ENCODE data around the gene IL17RE. TPM values are rescaled to one million over a fixed set of nuclear protein-coding genes. Genes with fewer than 3 reads are reported as not detected.

Gene IL17RE
- total RNA-seq, 4 donors from 2014 or later, result 3.7 to 8.1 (median 6.7) TPM

DNA sequence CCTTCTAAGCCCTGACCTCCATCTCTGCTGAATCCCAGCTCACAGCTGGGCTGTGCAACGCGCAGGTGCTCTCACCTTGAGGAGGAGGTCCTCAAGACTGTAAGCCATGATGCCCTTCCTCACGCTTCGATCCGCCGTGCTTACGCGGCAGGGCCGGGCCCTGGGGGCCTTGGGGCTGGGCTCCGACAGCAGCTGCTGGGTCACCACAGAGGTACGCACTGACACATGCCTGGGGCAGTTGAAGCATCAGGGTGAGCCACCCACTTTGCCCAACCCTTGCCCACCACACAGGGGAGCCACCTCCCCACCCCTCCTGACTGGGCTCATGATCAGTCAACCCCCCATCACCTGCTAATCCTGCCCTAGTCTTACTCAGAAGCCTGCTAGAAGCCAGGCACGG, 25.7 kb upstream of the IL17RE start:
- no peak for DNase-seq
- Histone ChIP-seq H3K27ac (no peak overlapping the region), H3K27me3 (no peaks in the 10 kb centered on the region), H3K4me3 (replicated peaks in 1 of 3) (no peak overlapping the region), H3K9me3 (no peaks in the 10 kb centered on the region), H3K36me3 (no peaks in the 10 kb centered on the region), H3K4me1 (no peaks in the 10 kb centered on the region)
- intact Hi-C loops (cut with DNase I), result no loop called here
- WGBS, 2 donors, result 89 to 98% methylated on average over 8 to 12 of the region's 12 CpGs
- TF ChIP-seq POLR2A (IDR thresholded peaks at IDR 0.05), result no peak
- TF ChIP-seq, protein P1, sequence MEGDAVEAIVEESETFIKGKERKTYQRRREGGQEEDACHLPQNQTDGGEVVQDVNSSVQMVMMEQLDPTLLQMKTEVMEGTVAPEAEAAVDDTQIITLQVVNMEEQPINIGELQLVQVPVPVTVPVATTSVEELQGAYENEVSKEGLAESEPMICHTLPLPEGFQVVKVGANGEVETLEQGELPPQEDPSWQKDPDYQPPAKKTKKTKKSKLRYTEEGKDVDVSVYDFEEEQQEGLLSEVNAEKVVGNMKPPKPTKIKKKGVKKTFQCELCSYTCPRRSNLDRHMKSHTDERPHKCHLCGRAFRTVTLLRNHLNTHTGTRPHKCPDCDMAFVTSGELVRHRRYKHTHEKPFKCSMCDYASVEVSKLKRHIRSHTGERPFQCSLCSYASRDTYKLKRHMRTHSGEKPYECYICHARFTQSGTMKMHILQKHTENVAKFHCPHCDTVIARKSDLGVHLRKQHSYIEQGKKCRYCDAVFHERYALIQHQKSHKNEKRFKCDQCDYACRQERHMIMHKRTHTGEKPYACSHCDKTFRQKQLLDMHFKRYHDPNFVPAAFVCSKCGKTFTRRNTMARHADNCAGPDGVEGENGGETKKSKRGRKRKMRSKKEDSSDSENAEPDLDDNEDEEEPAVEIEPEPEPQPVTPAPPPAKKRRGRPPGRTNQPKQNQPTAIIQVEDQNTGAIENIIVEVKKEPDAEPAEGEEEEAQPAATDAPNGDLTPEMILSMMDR (IDR thresholded peaks at IDR 0.05), result no peak

DNA sequence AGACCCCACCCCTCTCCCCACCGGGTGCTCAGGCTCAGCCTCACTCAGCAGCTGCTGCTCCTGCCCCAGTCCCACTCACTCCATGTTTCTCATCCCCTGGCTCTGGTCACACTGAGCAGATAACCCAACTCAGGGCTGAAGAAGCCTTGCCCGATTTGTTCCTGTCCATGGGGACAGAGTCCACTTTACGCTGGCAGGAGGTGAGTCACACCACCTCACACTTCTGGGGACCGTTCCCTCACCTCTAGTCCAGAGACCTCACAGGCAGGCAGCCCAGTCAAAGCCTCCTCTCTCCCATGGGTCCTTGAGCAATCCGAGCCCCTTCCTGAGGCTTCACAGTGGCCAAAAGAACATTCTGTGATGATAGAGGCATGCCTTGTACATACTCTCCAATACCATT, 23.9 kb upstream of the IL17RE start:
- TF ChIP-seq, protein P1 (IDR thresholded peaks at IDR 0.05), result no peak
- TF ChIP-seq POLR2A (IDR thresholded peaks at IDR 0.05), result no peak
- H3K27ac ChIP-seq, result no peak overlapping the region
- no peaks in the 10 kb centered on the region for H3K4me1 ChIP-seq
- no peaks in the 10 kb centered on the region for H3K36me3 ChIP-seq
- H3K27me3 ChIP-seq, result no peaks in the 10 kb centered on the region
- intact Hi-C loops (cut with DNase I), result no loop called here
- no peak for DNase-seq
- no peak overlapping the region for H3K4me3 ChIP-seq (replicated peaks in 1 of 3)
- H3K9me3 ChIP-seq, result no peaks in the 10 kb centered on the region
- WGBS, 2 donors, result 69 to 76% methylated on average over 5 of the region's 5 CpGs

DNA sequence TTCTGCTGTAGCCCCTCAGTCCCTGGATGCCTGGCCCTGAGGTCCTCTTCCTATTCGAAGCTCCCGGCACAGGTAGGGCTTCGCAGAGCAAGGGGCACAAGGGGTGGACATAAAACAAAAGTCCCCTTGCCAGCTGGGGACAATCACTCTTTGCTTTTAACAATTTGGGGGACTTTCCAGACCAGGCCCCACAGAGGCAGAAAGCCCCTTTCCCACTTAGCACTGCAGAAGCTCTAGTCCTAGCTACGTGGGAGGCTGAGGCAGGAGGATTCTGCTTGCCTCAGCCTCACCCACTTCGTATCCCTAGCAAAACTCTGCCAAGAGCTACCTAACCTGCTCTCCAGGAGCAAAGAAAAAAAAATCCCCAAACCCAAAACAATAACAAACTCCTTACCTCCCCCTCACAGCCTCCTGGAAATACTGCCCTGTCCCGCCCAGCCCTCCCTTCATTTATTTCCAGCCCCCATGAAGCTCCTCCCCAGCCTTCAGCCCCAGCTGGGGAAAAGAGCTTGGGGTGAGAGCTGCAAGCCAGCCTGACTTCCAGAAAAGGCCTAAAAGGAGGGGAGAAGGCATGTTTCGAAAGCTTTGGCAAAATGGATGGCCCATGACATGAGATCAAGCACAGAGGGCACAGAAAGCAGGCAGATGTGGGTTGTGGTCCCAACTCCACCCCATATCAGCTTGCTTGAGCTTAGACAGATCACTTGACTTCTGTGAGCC, 22.7 kb upstream of the IL17RE start, which contains the start of gene CIDEC:
Gene CIDEC, minus strand, starts transcription at position 424 of the 720 bp plus-strand sequence. CDS start 1,767 bp downstream, outside the sequence.
- 84 to 86% methylated on average over 7 of the region's 7 CpGs for WGBS, 2 donors
- H3K36me3 ChIP-seq, result no peaks in the 10 kb centered on the region
- H3K27ac ChIP-seq, result no peak within 1 kb of the TSS
- intact Hi-C loops (cut with DNase I), result no loop called here
- H3K4me3 ChIP-seq (replicated peaks in 1 of 3), result no peak within 1 kb of the TSS
- no peaks in the 10 kb centered on the region for H3K4me1 ChIP-seq
- DNase-seq, result no peak
- TF ChIP-seq, protein P1 (IDR thresholded peaks at IDR 0.05), result no peak
- TF ChIP-seq POLR2A (IDR thresholded peaks at IDR 0.05), result no peak
- no peaks in the 10 kb centered on the region for H3K27me3 ChIP-seq
- no peaks in the 10 kb centered on the region for H3K9me3 ChIP-seq

DNA sequence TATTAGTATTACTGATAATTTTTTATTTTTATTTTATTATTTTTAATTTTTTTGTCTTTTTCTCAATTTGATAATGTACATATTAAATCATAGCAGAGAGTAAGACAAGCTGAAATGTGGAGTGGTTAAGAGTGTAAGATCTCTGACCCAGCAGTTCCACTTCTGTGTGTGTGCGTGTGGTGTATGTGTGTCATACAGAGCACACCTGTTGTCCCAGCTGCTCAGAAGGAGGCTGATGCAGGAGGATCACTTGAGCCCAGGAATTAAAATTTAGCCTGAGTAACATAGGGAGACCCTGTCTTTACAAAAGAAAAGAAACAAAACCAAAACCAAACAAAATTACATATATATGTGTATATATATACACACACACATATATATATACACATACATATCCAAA, 21.2 kb upstream of the IL17RE start:
- Histone ChIP-seq H3K4me1 (no peaks in the 10 kb centered on the region), H3K4me3 (replicated peaks in 1 of 3) (no peak overlapping the region), H3K27me3 (no peaks in the 10 kb centered on the region), H3K27ac (no peak overlapping the region), H3K36me3 (no peaks in the 10 kb centered on the region), H3K9me3 (no peaks in the 10 kb centered on the region)
- 97 to 98% methylated on average over 1 of the region's 1 CpG for WGBS, 2 donors
- intact Hi-C loops (cut with DNase I), result no loop called here
- no peak for TF ChIP-seq POLR2A (IDR thresholded peaks at IDR 0.05)
- TF ChIP-seq, protein P1 (IDR thresholded peaks at IDR 0.05), result no peak
- no peak for DNase-seq

DNA sequence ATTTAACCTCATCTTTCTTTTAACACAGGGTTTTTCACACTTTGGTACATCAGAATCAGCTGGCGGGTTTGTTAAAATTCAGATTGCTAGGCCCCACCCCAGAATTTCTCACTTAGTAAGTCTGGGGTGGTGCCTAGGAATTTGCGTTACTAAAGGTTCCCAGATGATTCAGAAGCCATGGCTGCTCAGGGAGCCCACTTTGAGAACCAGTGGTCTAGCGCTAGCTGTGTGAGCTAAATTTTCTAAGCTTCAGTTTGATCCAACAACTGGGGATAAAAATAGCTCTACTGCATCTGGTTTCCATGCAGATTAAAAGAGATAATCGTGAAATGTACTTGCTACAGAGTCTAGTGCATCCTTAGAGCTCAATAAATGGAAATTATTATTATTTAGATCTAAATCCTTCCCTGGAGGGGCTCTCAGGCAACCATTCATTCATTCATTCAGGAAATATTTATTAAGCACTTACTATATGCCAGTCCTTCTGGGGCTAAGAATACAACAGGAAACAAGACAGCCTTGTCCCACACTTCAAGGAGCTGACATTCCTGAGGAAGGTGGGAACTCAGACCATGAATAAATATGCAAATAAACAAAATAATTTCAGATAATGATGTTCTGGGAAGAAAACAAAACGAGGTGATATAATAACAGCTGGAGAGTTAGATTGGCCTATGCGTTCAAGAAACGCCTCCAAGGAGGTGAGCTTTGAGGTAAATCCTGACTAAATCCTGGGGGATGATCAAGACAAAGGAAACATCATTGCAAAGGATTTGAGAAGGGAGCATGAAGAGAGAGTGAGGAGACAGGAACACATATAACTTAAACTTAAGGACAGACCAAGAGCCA, 18.7 kb upstream of the IL17RE start:
- no peak for DNase-seq
- Histone ChIP-seq H3K9me3 (no peaks in the 10 kb centered on the region), H3K4me3 (replicated peaks in 1 of 3) (no peak overlapping the region), H3K36me3 (no peaks in the 10 kb centered on the region), H3K4me1 (no peaks in the 10 kb centered on the region), H3K27me3 (no peaks in the 10 kb centered on the region), H3K27ac (no peak overlapping the region)
- TF ChIP-seq, protein P1 (IDR thresholded peaks at IDR 0.05), result no peak
- no peak for TF ChIP-seq POLR2A (IDR thresholded peaks at IDR 0.05)
- intact Hi-C loops (cut with DNase I), result no loop called here
- 86 to 91% methylated on average over 7 of the region's 7 CpGs for WGBS, 2 donors
